CD4-positive, alpha-beta T cell (primary cell): ENCODE measurements around the gene ME1. TPM values are rescaled to one million over a fixed set of nuclear protein-coding genes. Genes with fewer than 3 reads are reported as not detected.

Experiments used
- ATAC-seq: fragments of 200-7000 bp; cut with Tn5 transposase; one replicate; pipeline ENCODE4 v1.10.0; 2022; ENCODE audit warnings: mild to moderate bottlenecking; ENCODE audit not compliant: poor library complexity
- CTCF ChIA-PET: fragments of 350-600 bp; sonication (Branson Sonifier 250); formaldehyde crosslinking; loops from one replicate; lab custom pipeline; 2021; ENCODE audit warnings: antibody characterized with exemption, inconsistent platforms; lab: Charles Lee
- POLR2A ChIA-PET: fragments of 350-600 bp; sonication (Branson Sonifier 250); formaldehyde crosslinking; loops from one replicate; lab custom pipeline; 2021; ENCODE audit warnings: antibody characterized with exemption, inconsistent platforms; lab: Charles Lee
- DNase-seq, 14 experiments: peaks; one replicate each; pipeline ENCODE4 v3.0.0-alpha.2; 2013 to 2020; ENCODE audit warnings: mixed read lengths in 2 of 14
- H3K27ac ChIP-seq, 2 donors: one replicate each; pipeline versions ENCODE4 v1.5.1 to v1.7.0; 2013; ENCODE audit warnings: low read length in 2 of 2, low read depth in 1 of 2, mild to moderate bottlenecking in 1 of 2
- H3K27me3 ChIP-seq, 2 experiments: 1 replicate in 1 of 2; 2 replicates in 1 of 2; pipeline versions ENCODE4 v1.6.1 to v1.7.0; 2013; ENCODE audit warnings: low read length in 2 of 2, control low read depth in 1 of 2, mild to moderate bottlenecking in 1 of 2, moderate library complexity in 1 of 2; ENCODE audit not compliant: insufficient read depth in 2 of 2, control insufficient read depth in 1 of 2
- H3K36me3 ChIP-seq: one replicate; pipeline ENCODE4 v1.6.1; 2013; ENCODE audit warnings: low read length, control low read depth; ENCODE audit not compliant: insufficient read depth
- H3K4me1 ChIP-seq: one replicate; pipeline ENCODE4 v1.6.1; 2013; ENCODE audit warnings: low read length, control low read depth; ENCODE audit not compliant: insufficient read depth
- H3K4me3 ChIP-seq: one replicate; pipeline ENCODE4 v1.5.1; 2013; ENCODE audit warnings: mild to moderate bottlenecking, low read length, moderate library complexity
- H3K9me3 ChIP-seq, 2 experiments: 1 replicate in 1 of 2; 2 replicates in 1 of 2; pipeline versions ENCODE4 v1.6.1 to v1.7.0; 2013; ENCODE audit warnings: low read length in 2 of 2, mild to moderate bottlenecking in 2 of 2, control low read depth in 1 of 2, moderate library complexity in 1 of 2; ENCODE audit not compliant: control insufficient read depth in 1 of 2, insufficient read depth in 1 of 2
- H3K27ac Mint-ChIP-seq: one replicate; pipeline ENCODE4 v1.8.0; 2020; ENCODE audit warnings: mixed read lengths
- H3K27me3 Mint-ChIP-seq: one replicate; pipeline ENCODE4 v1.8.0; 2021; ENCODE audit warnings: mixed read lengths
- H3K36me3 Mint-ChIP-seq: one replicate; pipeline ENCODE4 v1.8.0; 2021; ENCODE audit warnings: low read depth, mixed read lengths
- H3K4me1 Mint-ChIP-seq: one replicate; pipeline ENCODE4 v1.8.0; 2021; ENCODE audit warnings: low read depth, mixed read lengths
- H3K4me3 Mint-ChIP-seq: one replicate; pipeline ENCODE4 v1.8.0; 2020; ENCODE audit warnings: mild to moderate bottlenecking, mixed read lengths
- H3K9me3 Mint-ChIP-seq: one replicate; pipeline ENCODE4 v1.8.0; 2020; ENCODE audit warnings: mixed read lengths
- CTCF ChIP-seq: fragments of 200-600 bp; IDR thresholded peaks from one replicate; pipeline ENCODE4 v1.8.0; 2022; ENCODE audit warnings: antibody characterized with exemption, mild to moderate bottlenecking
- intact Hi-C, 2 experiments: fragments of 100-400 bp; cut with DNase I in 1 of 2; cut with micrococcal nuclease in 1 of 2; formaldehyde crosslinking; loops; one replicate each; pipeline versions ENCODE4 v1.15.1 to v1.9.0; 2023 to 2025; cut with DNase I, micrococcal nuclease
- total RNA-seq, 174 experiments: library from RNA in 2 of 174; stranded (reverse) in 2 of 174; gene quantifications; one replicate each; pipeline ENCODE4 v1.2.3 and lab custom pipeline; 2021 to 2026

The ME1 gene
- total RNA-seq, 2 experiments from 2014 or later = not detected

GRCh38 chr6:83176246-83176645, 254.6 kb downstream of the ME1 start:
- H3K9me3 Mint-ChIP-seq = no peaks in the 10 kb centered on the region
- no peaks in the 10 kb centered on the region for H3K27me3 Mint-ChIP-seq
- H3K4me3 ChIP-seq = no peak overlapping the region
- H3K27ac ChIP-seq = no peak overlapping the region
- H3K27me3 ChIP-seq = no peaks in the 10 kb centered on the region
- no peaks in the 10 kb centered on the region for H3K9me3 ChIP-seq
- peaks cover 6% of the 10 kb centered on the region for H3K4me1 Mint-ChIP-seq
- peaks cover 87% of the 10 kb centered on the region for H3K36me3 Mint-ChIP-seq
- no peak for DNase-seq
- no peaks in the 10 kb centered on the region for H3K4me1 ChIP-seq
- intact Hi-C loops = no loop called here
- ChIA-PET CTCF (interaction anchor here (1.4 kb wide), 1 partner anchor 9 kb away, joined by 3 read pairs; no protein-coding TSS in a partner anchor), POLR2A (no interaction called here)
- no peak for ATAC-seq
- no peak for TF ChIP-seq CTCF
- peak overlapping the region; percentile 28 for H3K27ac Mint-ChIP-seq
- peaks cover 47% of the 10 kb centered on the region for H3K36me3 ChIP-seq
- H3K4me3 Mint-ChIP-seq = no peak overlapping the region

- ChIA-PET POLR2A (interaction anchor here (0.5 kb wide), 1 partner anchor 87 kb away, joined by 4 read pairs; no protein-coding TSS in a partner anchor), CTCF (no interaction called here)
- no peak for TF ChIP-seq CTCF
- peaks cover 96% of the 10 kb centered on the region for H3K36me3 Mint-ChIP-seq
- DNase-seq (no peak), ATAC-seq (no peak)
- Histone ChIP-seq H3K27me3 (no peaks in the 10 kb centered on the region), H3K27ac (no peak overlapping the region), H3K4me3 (no peak overlapping the region), H3K36me3 (peaks cover 86% of the 10 kb centered on the region), H3K9me3 (no peaks in the 10 kb centered on the region), H3K4me1 (no peaks in the 10 kb centered on the region)
- no peaks in the 10 kb centered on the region for H3K27me3 Mint-ChIP-seq
- peaks cover under 1% of the 10 kb centered on the region for H3K4me1 Mint-ChIP-seq
- H3K4me3 Mint-ChIP-seq = no peak overlapping the region
- no peaks in the 10 kb centered on the region for H3K9me3 Mint-ChIP-seq
- no peak overlapping the region for H3K27ac Mint-ChIP-seq
- intact Hi-C loops = no loop called here
These were observed 261.3 kb downstream of the ME1 start for GRCh38 chr6:83169511-83169910.

- Mint-ChIP-seq H3K4me1 (peaks cover 3% of the 10 kb centered on the region), H3K9me3 (no peaks in the 10 kb centered on the region), H3K27me3 (no peaks in the 10 kb centered on the region), H3K36me3 (peaks cover 96% of the 10 kb centered on the region), H3K27ac (no peak overlapping the region), H3K4me3 (no peak overlapping the region)
- Histone ChIP-seq H3K4me3 (no peak overlapping the region), H3K27me3 (no peaks in the 10 kb centered on the region), H3K4me1 (no peaks in the 10 kb centered on the region), H3K36me3 (peaks cover 86% of the 10 kb centered on the region), H3K9me3 (no peaks in the 10 kb centered on the region), H3K27ac (no peak overlapping the region)
- no peak for TF ChIP-seq CTCF
- ATAC-seq (no peak), DNase-seq (no peak)
- intact Hi-C loops = no loop called here
- ChIA-PET POLR2A (interaction anchor here (0.5 kb wide), 1 partner anchor 87 kb away, joined by 4 read pairs; no protein-coding TSS in a partner anchor), CTCF (no interaction called here)
These were observed 261.7 kb downstream of the ME1 start for GRCh38 chr6:83169106-83169505.
